Measurements from ENCODE around the gene TANGO6.

DNA sequence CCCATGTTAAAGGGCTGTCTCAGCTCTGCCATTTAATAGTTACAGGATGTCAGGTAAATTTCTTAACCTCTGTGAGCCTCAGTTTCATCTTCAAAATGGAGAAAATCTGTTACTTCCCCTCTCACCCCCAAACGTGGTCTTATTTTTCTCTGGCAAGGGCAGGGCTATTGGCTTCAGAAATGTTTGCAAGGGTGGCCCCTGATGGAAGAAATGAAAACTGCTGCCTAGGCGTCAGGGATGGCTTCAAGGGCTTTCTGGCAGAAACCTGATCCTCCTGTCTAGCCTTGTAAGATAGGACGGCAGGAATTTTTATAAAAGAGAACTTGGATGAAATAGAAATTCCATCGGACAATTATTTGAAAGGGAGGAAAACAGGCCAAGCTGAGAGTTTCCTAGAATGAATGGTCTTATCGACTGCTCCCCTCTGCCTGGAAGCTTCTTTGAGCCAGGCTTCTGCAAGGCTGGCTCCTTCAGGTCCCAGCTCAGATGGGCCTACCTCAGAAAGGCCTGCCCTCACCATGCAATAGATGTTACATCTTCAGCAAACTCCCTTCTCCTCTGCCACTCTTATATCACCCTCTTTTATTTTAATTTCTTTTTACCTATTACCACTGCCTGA, 43.0 kb upstream of the TANGO6 start:
- no peak for TF ChIP-seq POLR2A (IDR thresholded peaks at IDR 0.05; ENCODE audit: low read length)
- no peak for TF ChIP-seq GATA1 (IDR thresholded peaks at IDR 0.05; ENCODE audit: low read depth, low read length)
